22Rv1 (cell line): ENCODE measurements around the gene ADCK1.

Experiments
- H3K27ac ChIP-seq: fragments of 450-650 bp; 2 replicates; pipeline ENCODE4 v1.5.1; 2017
- CTCF ChIP-seq: fragments of 450-650 bp; IDR thresholded peaks from 2 replicates; pipeline ENCODE4 v1.5.1; 2017; ENCODE audit warnings: mild to moderate bottlenecking
- ZFX ChIP-seq: fragments of 450-650 bp; IDR thresholded peaks from 2 replicates; pipeline ENCODE4 v1.6.1; 2017; ENCODE audit warnings: antibody characterized with exemption, borderline replicate concordance

ADCK1 gene

GRCh38 chr14:77903937-77904617 is 104.2 kb downstream of the ADCK1 start:
- H3K27ac ChIP-seq, result no peak overlapping the region
- TF ChIP-seq ZFX, result no peak
- TF ChIP-seq CTCF, result no peak

DNA sequence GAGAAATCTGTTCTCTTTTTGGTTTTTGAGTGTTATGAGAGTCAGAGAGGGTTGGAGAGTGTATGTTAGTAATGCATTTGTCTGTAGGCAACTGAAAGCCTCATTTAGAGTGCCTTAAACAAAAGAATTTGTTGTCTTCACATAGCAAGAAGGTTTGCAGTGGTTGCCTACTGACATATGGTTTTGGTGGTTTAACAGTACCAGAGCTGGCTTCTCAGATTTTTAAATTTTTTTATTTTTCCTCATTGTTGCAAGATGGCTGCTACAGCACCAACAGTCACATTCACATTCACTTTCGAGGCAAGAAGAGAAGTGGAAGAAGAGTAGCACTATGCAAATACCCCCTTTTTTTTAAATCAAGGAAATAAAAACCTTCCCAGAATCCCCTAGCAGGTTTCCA is 106.5 kb downstream of the ADCK1 start:
- no peak overlapping the region for H3K27ac ChIP-seq
- no peak for TF ChIP-seq CTCF
- TF ChIP-seq ZFX, result no peak

GRCh38 chr14:77908847-77909246 is 108.9 kb downstream of the ADCK1 start:
- TF ChIP-seq ZFX (no peak), CTCF (no peak)
- no peak overlapping the region for H3K27ac ChIP-seq

DNA sequence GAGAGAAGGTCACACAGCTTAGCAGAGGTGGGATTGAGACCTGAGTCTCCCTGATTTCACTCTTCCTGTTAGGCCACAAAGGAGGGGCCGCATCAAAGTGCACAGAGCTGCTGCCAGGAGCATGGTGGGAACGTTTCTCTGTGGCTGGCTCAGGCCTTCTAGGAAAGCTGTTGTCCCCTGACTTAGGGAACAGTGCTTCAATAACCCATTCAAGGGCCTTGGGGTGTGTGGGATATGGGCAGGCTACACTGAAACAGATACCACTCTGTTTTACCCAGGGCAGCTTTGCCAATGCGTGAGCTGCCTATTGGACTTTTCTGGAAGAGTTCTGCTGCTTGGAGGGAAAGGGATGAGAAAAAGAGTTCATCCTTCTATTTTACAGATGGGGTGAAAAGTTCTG is 110.0 kb downstream of the ADCK1 start:
- TF ChIP-seq ZFX (no peak), CTCF (no peak)
- H3K27ac ChIP-seq, result no peak overlapping the region

GRCh38 chr14:77910506-77910905 is 110.6 kb downstream of the ADCK1 start:
- TF ChIP-seq CTCF (no peak), ZFX (no peak)
- H3K27ac ChIP-seq, result no peak overlapping the region

- TF ChIP-seq CTCF, result no peak
- no peak for TF ChIP-seq ZFX
- no peak overlapping the region for H3K27ac ChIP-seq
Measured at GRCh38 chr14:77911356-77911755, 111.4 kb downstream of the ADCK1 start.

DNA sequence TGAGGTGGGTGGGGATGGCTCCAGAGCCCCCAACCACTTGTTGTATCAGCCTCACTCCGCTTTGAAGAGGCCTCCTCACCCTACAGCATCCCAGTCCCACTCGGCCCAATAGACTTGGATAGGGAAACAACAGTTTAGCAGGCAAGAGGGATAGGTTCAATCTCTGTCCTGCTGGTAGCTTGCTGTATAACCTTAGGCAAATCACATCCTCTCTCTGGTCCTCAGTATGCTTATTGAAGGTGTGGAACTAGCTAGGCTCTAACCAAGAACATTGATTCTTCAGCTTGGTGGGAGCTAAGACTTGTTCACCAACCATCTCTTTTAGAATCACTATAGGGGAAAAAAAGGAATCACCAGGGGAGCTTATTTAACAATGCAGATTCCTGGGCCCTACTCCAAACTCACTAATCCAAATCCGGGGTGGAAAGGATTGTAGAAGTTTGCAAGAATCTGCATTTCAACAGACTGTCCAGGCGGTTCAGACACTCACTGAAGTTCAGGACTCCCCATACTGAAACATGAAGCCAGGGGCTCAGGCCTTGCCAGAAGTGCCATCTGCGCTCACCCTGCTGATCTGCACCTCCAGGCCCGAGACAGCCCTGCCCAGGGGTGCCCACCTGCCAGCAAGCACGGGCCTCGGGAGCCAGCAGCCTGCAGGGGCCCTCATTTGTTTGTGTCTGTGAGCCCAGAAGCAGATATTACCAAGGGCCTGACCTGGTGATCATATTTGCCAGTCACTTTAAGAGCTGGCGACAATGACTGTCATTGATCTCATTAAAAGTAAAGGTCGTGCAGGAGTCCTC is 113.0 kb downstream of the ADCK1 start:
- H3K27ac ChIP-seq, result no peak overlapping the region
- TF ChIP-seq CTCF, result no peak
- TF ChIP-seq ZFX, result no peak
